Thymus (tissue), 11 donors: Measurements from ENCODE around the gene MYO1C. TPM values are rescaled to one million over a fixed set of nuclear protein-coding genes. Genes with fewer than 3 reads are reported as not detected.
A peak's percentile ranks its signal among the peaks of the same experiment; 100 is the strongest.

Source experiments
- DNase-seq, 9 donors: peaks; one replicate each; pipeline ENCODE4 v3.0.0-alpha.2; 2013; ENCODE audit warnings: low spot score in 9 of 9, low read depth in 6 of 9, missing footprints in 1 of 9
- H3K27ac ChIP-seq, 2 donors: one replicate each; pipeline ENCODE4 v1.5.1; 2013; ENCODE audit warnings: control low read depth in 1 of 2, low read depth in 1 of 2, low read length in 1 of 2, mild to moderate bottlenecking in 1 of 2, moderate library complexity in 1 of 2
- H3K27me3 ChIP-seq, 2 donors: one replicate each; pipeline ENCODE4 v1.5.1; 2013; ENCODE audit warnings: low read length in 1 of 2; ENCODE audit not compliant: control insufficient read depth in 2 of 2, insufficient read depth in 1 of 2
- H3K36me3 ChIP-seq, 2 donors: one replicate each; pipeline ENCODE4 v1.5.1; 2013; ENCODE audit warnings: low read length in 1 of 2, mild to moderate bottlenecking in 1 of 2, moderate library complexity in 1 of 2; ENCODE audit not compliant: control insufficient read depth in 2 of 2, insufficient read depth in 2 of 2
- H3K4me1 ChIP-seq, 2 donors: one replicate each; pipeline ENCODE4 v1.5.1; 2013; ENCODE audit warnings: low read length in 2 of 2; ENCODE audit not compliant: control insufficient read depth in 2 of 2, insufficient read depth in 2 of 2
- H3K4me3 ChIP-seq, 2 donors: one replicate each; pipeline ENCODE4 v1.5.1; 2013; ENCODE audit warnings: low read length in 2 of 2, control low read depth in 1 of 2, mild to moderate bottlenecking in 1 of 2
- H3K9me3 ChIP-seq, 2 donors: one replicate each; pipeline ENCODE4 v1.5.1; 2013; ENCODE audit warnings: low read length in 1 of 2, mild to moderate bottlenecking in 1 of 2; ENCODE audit not compliant: control insufficient read depth in 2 of 2, insufficient read depth in 1 of 2
- WGBS: extraction: QIAGEN DNeasy Blood & Tissue Kit; methylation state at CpG from one replicate; pipeline ENCODE4 v1.1.7; 2013; 5-methylcytosine and 5-hydroxymethylcytosine counted together
- polyA plus RNA-seq: library from polyadenylated mRNA; stranded (reverse); fragments of 200-250 nt; gene quantifications from one replicate; pipeline ENCODE4 v1.2.3, GENCODE V29; 2013
- total RNA-seq: library from RNA; stranded (reverse); fragments of 120-200 nt; gene quantifications from one replicate; pipeline ENCODE4 v1.2.4, GENCODE V29; 2013
- donor health status: healthy.

MYO1C gene
- total and polyA plus RNA-seq, 2 donors: 20.5 to 24.8 TPM

GRCh38 chr17:1498233-1498632 is 5.7 kb upstream of the MYO1C start:
- Histone ChIP-seq H3K9me3 (no peaks in the 10 kb centered on the region), H3K4me1 (peaks cover 0 to 2% of the 10 kb centered on the region in 2 donors), H3K36me3 (peaks cover 29 to 62% of the 10 kb centered on the region in 2 donors), H3K4me3 (no peak overlapping the region), H3K27ac (no peak overlapping the region), H3K27me3 (peaks cover 0 to 6% of the 10 kb centered on the region in 2 donors)
- DNase-seq: no peak
- 66% methylated on average over 2 of the region's 2 CpGs for WGBS

- no peak overlapping the region for H3K27ac ChIP-seq
- WGBS: 76% methylated on average over 15 of the region's 15 CpGs
- H3K4me1 ChIP-seq: peaks cover 0 to 6% of the 10 kb centered on the region in 2 donors
- DNase-seq: no peak
- peaks cover 29 to 62% of the 10 kb centered on the region in 2 donors for H3K36me3 ChIP-seq
- H3K9me3 ChIP-seq: no peaks in the 10 kb centered on the region
- H3K27me3 ChIP-seq: peaks cover under 1 to 10% of the 10 kb centered on the region in 2 donors
- no peak overlapping the region for H3K4me3 ChIP-seq
These were observed 5.3 kb upstream of the MYO1C start for GRCh38 chr17:1497831-1498230.

- WGBS: 98% methylated on average over 14 of the region's 14 CpGs
- H3K27me3 ChIP-seq: peaks cover 10 to 20% of the 10 kb centered on the region in 2 donors
- H3K4me1 ChIP-seq: peaks cover 0 to 15% of the 10 kb centered on the region in 2 donors
- peaks cover 29 to 57% of the 10 kb centered on the region in 2 donors for H3K36me3 ChIP-seq
- H3K27ac ChIP-seq: no peak overlapping the region
- H3K4me3 ChIP-seq: no peak overlapping the region
- no peak for DNase-seq
- H3K9me3 ChIP-seq: peaks cover 0 to 4% of the 10 kb centered on the region in 2 donors
These were observed 4.4 kb upstream of the MYO1C start for GRCh38 chr17:1496869-1497268.

GRCh38 chr17:1495265-1495989 is 2.9 kb upstream of the MYO1C start:
- Histone ChIP-seq H3K4me3 (no peak overlapping the region), H3K4me1 (peaks cover 10 to 24% of the 10 kb centered on the region in 2 donors), H3K27ac (no peak overlapping the region), H3K9me3 (peaks cover 0 to 6% of the 10 kb centered on the region in 2 donors), H3K27me3 (peaks cover 18 to 31% of the 10 kb centered on the region in 2 donors), H3K36me3 (peaks cover 29 to 57% of the 10 kb centered on the region in 2 donors)
- no peak for DNase-seq
- WGBS: 97% methylated on average over 14 of the region's 14 CpGs

GRCh38 chr17:1494736-1495253 is 2.3 kb upstream of the MYO1C start:
- no peak for DNase-seq
- WGBS: 98% methylated on average over 11 of the region's 11 CpGs
- no peak overlapping the region for H3K4me3 ChIP-seq
- H3K9me3 ChIP-seq: peaks cover 0 to 6% of the 10 kb centered on the region in 2 donors
- peaks cover 10 to 26% of the 10 kb centered on the region in 2 donors for H3K4me1 ChIP-seq
- H3K27ac ChIP-seq: no peak overlapping the region
- peaks cover 25 to 55% of the 10 kb centered on the region in 2 donors for H3K36me3 ChIP-seq
- H3K27me3 ChIP-seq: peaks cover 18 to 38% of the 10 kb centered on the region in 2 donors

GRCh38 chr17:1494203-1494602 is 1.7 kb upstream of the MYO1C start:
- no peak overlapping the region for H3K27ac ChIP-seq
- H3K27me3 ChIP-seq: peaks cover 18 to 44% of the 10 kb centered on the region in 2 donors
- peaks cover 0 to 6% of the 10 kb centered on the region in 2 donors for H3K9me3 ChIP-seq
- DNase-seq: no peak
- H3K36me3 ChIP-seq: peaks cover 24 to 51% of the 10 kb centered on the region in 2 donors
- peaks cover 10 to 26% of the 10 kb centered on the region in 2 donors for H3K4me1 ChIP-seq
- H3K4me3 ChIP-seq: no peak overlapping the region
- WGBS: 98% methylated on average over 7 of the region's 7 CpGs

GRCh38 chr17:1493291-1493980 is 950 bp upstream of the MYO1C start:
- no peak overlapping the region for H3K4me3 ChIP-seq
- 74% methylated on average over 23 of the region's 23 CpGs for WGBS
- H3K27me3 ChIP-seq: peaks cover 18 to 51% of the 10 kb centered on the region in 2 donors
- H3K9me3 ChIP-seq: peaks cover 0 to 6% of the 10 kb centered on the region in 2 donors
- no peak overlapping the region for H3K27ac ChIP-seq
- H3K36me3 ChIP-seq: peaks cover 22 to 45% of the 10 kb centered on the region in 2 donors
- peaks cover 10 to 29% of the 10 kb centered on the region in 2 donors for H3K4me1 ChIP-seq
- no peak for DNase-seq

GRCh38 chr17:1491443-1492248 is 840 bp downstream of the MYO1C start:
- H3K4me3 ChIP-seq: peak overlapping the region; percentile 49 to 78
- peaks cover 0 to 14% of the 10 kb centered on the region in 2 donors for H3K9me3 ChIP-seq
- no peak for DNase-seq
- peaks cover 19 to 28% of the 10 kb centered on the region in 2 donors for H3K36me3 ChIP-seq
- 3% methylated on average over 94 of the region's 94 CpGs for WGBS
- peaks cover 24 to 69% of the 10 kb centered on the region in 2 donors for H3K27me3 ChIP-seq
- peak overlapping the region in 1 of 2 donors; percentile 72 for H3K27ac ChIP-seq
- peaks cover 15 to 44% of the 10 kb centered on the region in 2 donors for H3K4me1 ChIP-seq
